Measurements from ENCODE around the gene CCK.

DNA sequence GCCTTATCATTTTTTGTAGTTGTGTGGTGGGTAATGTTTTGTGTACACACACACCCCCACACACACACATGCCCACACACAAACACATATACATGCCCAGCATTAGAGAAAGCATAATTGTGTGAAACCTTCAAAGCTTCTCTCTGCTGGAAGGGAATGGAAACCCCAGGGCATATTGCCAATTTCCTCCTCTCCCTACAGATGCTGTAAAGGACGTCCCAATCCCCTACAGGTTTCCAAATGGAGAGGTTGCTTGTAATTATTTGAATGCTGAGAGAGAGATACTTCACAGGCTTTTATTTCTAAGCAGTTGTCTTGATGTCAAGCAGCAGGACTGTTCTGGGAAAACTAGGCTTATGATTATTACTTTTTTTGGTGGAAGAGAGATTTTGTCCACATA is 23.0 kb upstream of the CCK start:
- TF ChIP-seq, protein P1, sequence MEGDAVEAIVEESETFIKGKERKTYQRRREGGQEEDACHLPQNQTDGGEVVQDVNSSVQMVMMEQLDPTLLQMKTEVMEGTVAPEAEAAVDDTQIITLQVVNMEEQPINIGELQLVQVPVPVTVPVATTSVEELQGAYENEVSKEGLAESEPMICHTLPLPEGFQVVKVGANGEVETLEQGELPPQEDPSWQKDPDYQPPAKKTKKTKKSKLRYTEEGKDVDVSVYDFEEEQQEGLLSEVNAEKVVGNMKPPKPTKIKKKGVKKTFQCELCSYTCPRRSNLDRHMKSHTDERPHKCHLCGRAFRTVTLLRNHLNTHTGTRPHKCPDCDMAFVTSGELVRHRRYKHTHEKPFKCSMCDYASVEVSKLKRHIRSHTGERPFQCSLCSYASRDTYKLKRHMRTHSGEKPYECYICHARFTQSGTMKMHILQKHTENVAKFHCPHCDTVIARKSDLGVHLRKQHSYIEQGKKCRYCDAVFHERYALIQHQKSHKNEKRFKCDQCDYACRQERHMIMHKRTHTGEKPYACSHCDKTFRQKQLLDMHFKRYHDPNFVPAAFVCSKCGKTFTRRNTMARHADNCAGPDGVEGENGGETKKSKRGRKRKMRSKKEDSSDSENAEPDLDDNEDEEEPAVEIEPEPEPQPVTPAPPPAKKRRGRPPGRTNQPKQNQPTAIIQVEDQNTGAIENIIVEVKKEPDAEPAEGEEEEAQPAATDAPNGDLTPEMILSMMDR (IDR thresholded peaks at IDR 0.05) = no peak
- no peak for TF ChIP-seq POLR2AphosphoS5 (IDR thresholded peaks at IDR 0.05; ENCODE audit: insufficient read depth in 1 of 2, low read depth in 1 of 2)
- no peak for TF ChIP-seq POLR2A (IDR thresholded peaks at IDR 0.05)
